KBM-7 (cell line): ENCODE data around the gene BCL2.
"Not testable (repeated sequence)": the region's sequence is repeated elsewhere in the genome, so short reads cannot be mapped to it uniquely, and the experiment has no call there.

Experiments used
- DNase-seq: peaks from one replicate; pipeline ENCODE4 v3.0.0-alpha.2; 2015
- in situ Hi-C: fragments of 300-500 bp; cut with MboI; formaldehyde crosslinking; loops from 2 replicates; pipeline ENCODE4 v1.14.3; 2020; ENCODE audit warnings: low sequenced_read_pairs, low pct_unique_long_range_greater_than_20kb, mixed read lengths

Gene BCL2

GRCh38 chr18:63319383-63320122, at the start of gene BCL2:
Gene BCL2 (minus strand): TSS chr18:63319769.
- peak; percentile 59 for DNase-seq
- in situ Hi-C loops, result loop anchor here (5.0 to 25.0 kb wide), 2 partner anchors 182 to 302 kb away; no protein-coding TSS in a partner anchor

GRCh38 chr18:63368611-63369010, 49.0 kb upstream of the BCL2 start:
- in situ Hi-C loops, result no loop called here
- no peak for DNase-seq

GRCh38 chr18:63367053-63367953, 47.7 kb upstream of the BCL2 start, which contains the start of gene KDSR:
Gene KDSR (minus strand): TSS chr18:63367206. CDS start chr18:63367118, 88 bp downstream.
- in situ Hi-C loops, result no loop called here
- peak; percentile 98 for DNase-seq

GRCh38 chr18:63366213-63367052, 46.9 kb upstream of the BCL2 start:
- DNase-seq, result peak; percentile 58
- in situ Hi-C loops, result no loop called here

- in situ Hi-C loops, result no loop called here
- DNase-seq, result no peak
Observed at GRCh38 chr18:63365876-63366212, 46.3 kb upstream of the BCL2 start.

GRCh38 chr18:63363951-63364350, 44.4 kb upstream of the BCL2 start:
- in situ Hi-C loops, result no loop called here
- peak; percentile 33 for DNase-seq

GRCh38 chr18:63363420-63363819, 43.9 kb upstream of the BCL2 start:
- in situ Hi-C loops, DNase-seq: not testable (repeated sequence)

- in situ Hi-C loops, result no loop called here
- DNase-seq, result no peak
Observed at GRCh38 chr18:63356272-63356896, 36.8 kb upstream of the BCL2 start.

GRCh38 chr18:63350230-63350629, 30.7 kb upstream of the BCL2 start:
- DNase-seq, result no peak
- in situ Hi-C loops, result no loop called here

GRCh38 chr18:63348508-63349136, 29.1 kb upstream of the BCL2 start:
- no peak for DNase-seq
- in situ Hi-C loops, result loop anchor here (25.0 kb wide), 1 partner anchor 761 kb away; no protein-coding TSS in a partner anchor

GRCh38 chr18:63346480-63347183, 27.1 kb upstream of the BCL2 start:
- in situ Hi-C loops, result loop anchor here (25.0 kb wide), 1 partner anchor 759 kb away; no protein-coding TSS in a partner anchor
- DNase-seq, result no peak

GRCh38 chr18:63346031-63346430, 26.5 kb upstream of the BCL2 start:
- in situ Hi-C loops, result loop anchor here (25.0 kb wide), 1 partner anchor 759 kb away; no protein-coding TSS in a partner anchor
- no peak for DNase-seq

GRCh38 chr18:63344918-63345317, 25.3 kb upstream of the BCL2 start:
- in situ Hi-C loops, result loop anchor here (25.0 kb wide), 1 partner anchor 758 kb away; no protein-coding TSS in a partner anchor
- DNase-seq, result no peak

- in situ Hi-C loops, result loop anchor here (25.0 kb wide), 1 partner anchor 757 kb away; no protein-coding TSS in a partner anchor
- no peak for DNase-seq
Observed at GRCh38 chr18:63344263-63344662, 24.7 kb upstream of the BCL2 start.

GRCh38 chr18:63342206-63342605, 22.6 kb upstream of the BCL2 start:
- in situ Hi-C loops, result loop anchor here (25.0 kb wide), 1 partner anchor 755 kb away; no protein-coding TSS in a partner anchor
- peak; percentile 23 for DNase-seq

- in situ Hi-C loops, result loop anchor here (25.0 kb wide), 1 partner anchor 753 kb away; no protein-coding TSS in a partner anchor
- DNase-seq, result peak; percentile 72
Observed at GRCh38 chr18:63339920-63340484, 20.4 kb upstream of the BCL2 start.
